ENCODE data around the gene CGB1.

Gene CGB1

DNA sequence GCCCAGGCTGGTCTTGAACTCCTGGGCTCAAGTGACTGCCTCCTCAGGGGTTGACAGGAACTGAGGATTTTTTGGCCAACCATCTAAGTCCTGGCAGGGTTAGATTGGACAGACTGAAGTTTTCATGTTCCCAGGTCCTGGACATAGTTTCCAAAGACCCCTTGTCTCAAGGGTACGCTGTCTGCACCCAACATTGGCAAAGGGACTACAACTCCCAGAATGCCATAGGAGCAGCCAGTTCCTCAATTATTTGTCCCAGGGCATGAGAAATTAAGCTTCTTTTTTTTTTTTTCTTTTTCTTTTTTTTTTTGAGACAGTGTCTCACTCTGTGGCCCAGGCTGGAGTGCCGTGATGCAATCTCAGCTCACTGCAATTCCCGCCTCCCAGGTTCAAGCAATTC, 50.5 kb downstream of the CGB1 start:
- TF ChIP-seq, protein P1, sequence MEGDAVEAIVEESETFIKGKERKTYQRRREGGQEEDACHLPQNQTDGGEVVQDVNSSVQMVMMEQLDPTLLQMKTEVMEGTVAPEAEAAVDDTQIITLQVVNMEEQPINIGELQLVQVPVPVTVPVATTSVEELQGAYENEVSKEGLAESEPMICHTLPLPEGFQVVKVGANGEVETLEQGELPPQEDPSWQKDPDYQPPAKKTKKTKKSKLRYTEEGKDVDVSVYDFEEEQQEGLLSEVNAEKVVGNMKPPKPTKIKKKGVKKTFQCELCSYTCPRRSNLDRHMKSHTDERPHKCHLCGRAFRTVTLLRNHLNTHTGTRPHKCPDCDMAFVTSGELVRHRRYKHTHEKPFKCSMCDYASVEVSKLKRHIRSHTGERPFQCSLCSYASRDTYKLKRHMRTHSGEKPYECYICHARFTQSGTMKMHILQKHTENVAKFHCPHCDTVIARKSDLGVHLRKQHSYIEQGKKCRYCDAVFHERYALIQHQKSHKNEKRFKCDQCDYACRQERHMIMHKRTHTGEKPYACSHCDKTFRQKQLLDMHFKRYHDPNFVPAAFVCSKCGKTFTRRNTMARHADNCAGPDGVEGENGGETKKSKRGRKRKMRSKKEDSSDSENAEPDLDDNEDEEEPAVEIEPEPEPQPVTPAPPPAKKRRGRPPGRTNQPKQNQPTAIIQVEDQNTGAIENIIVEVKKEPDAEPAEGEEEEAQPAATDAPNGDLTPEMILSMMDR (IDR thresholded peaks at IDR 0.05; ENCODE audit: unreplicated experiment in 3 of 3), result no peak
- no peaks in the 10 kb centered on the region for H3K9me3 Mint-ChIP-seq
- H3K27ac Mint-ChIP-seq, result no peak overlapping the region
- no peak overlapping the region for H3K4me3 Mint-ChIP-seq
- H3K36me3 Mint-ChIP-seq (ENCODE audit: low read depth), result peaks cover 61% of the 10 kb centered on the region
- no peaks in the 10 kb centered on the region for H3K27me3 Mint-ChIP-seq (ENCODE audit: low read depth)
- H3K4me1 Mint-ChIP-seq, result peaks cover 18% of the 10 kb centered on the region

DNA sequence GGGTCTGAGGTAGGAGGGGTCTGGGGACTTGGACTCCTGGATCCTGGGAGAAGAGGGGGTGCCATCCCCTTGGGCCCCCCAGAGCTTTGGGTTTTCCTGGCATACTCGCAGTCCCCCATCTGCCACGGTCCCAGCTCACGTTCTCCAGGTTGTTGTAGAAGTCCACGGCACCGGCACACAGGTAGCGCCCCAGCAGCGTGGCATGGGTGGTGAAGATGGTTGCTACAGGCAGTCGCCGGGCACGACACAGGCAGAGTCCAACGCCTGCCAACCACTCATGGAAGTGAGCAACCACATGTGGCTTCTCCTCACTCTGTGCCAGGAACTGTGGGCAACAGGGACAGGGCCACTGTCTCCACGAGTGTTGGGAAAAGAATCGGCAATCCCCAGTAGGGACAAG, 51.0 kb downstream of the CGB1 start:
- no peaks in the 10 kb centered on the region for H3K9me3 Mint-ChIP-seq
- H3K27me3 Mint-ChIP-seq (ENCODE audit: low read depth), result no peaks in the 10 kb centered on the region
- H3K4me3 Mint-ChIP-seq, result no peak overlapping the region
- TF ChIP-seq, protein P1 (IDR thresholded peaks at IDR 0.05; ENCODE audit: unreplicated experiment in 3 of 3), result no peak
- peaks cover 13% of the 10 kb centered on the region for H3K4me1 Mint-ChIP-seq
- peaks cover 58% of the 10 kb centered on the region for H3K36me3 Mint-ChIP-seq (ENCODE audit: low read depth)
- no peak overlapping the region for H3K27ac Mint-ChIP-seq

Data from nephron (organoid).